HG03520 (cell line): ENCODE results near the gene SLC8A2.
A peak's percentile ranks its signal among the peaks of the same experiment; 100 is the strongest.

Experiments used
- ATAC-seq: cut with Tn5 transposase; IDR thresholded peaks from one replicate; pipeline ENCODE4 v1.9.1; 2021; ENCODE audit warnings: mild to moderate bottlenecking, moderate library complexity; ENCODE audit not compliant: unreplicated experiment

SLC8A2 gene

GRCh38 chr19:47471733-47472457, at the start of gene SLC8A2:
SLC8A2 (minus strand) TSS chr19:47471893; CDS start chr19:47466403, 5,490 bp downstream.
- ATAC-seq, result no peak

- ATAC-seq, result no peak
Observed at GRCh38 chr19:47520839-47521238, 49.1 kb upstream of the SLC8A2 start.

GRCh38 chr19:47520343-47520806, 48.7 kb upstream of the SLC8A2 start:
- ATAC-seq, result no peak

GRCh38 chr19:47518854-47519253, 47.2 kb upstream of the SLC8A2 start:
- ATAC-seq, result no peak

GRCh38 chr19:47518139-47518538, 46.4 kb upstream of the SLC8A2 start:
- ATAC-seq, result no peak

- ATAC-seq, result peak; percentile 76
Observed at GRCh38 chr19:47514869-47515588, 43.3 kb upstream of the SLC8A2 start, which contains the start of gene NAPA. NAPA (minus strand) TSS chr19:47515063; CDS start chr19:47514940, 123 bp downstream.

- ATAC-seq, result no peak
Observed at GRCh38 chr19:47514151-47514868, 42.6 kb upstream of the SLC8A2 start.

- no peak for ATAC-seq
Observed at GRCh38 chr19:47512948-47513319, 41.2 kb upstream of the SLC8A2 start.

GRCh38 chr19:47512183-47512947, 40.7 kb upstream of the SLC8A2 start:
- ATAC-seq, result no peak

- no peak for ATAC-seq
Observed at GRCh38 chr19:47511681-47512080, 40.0 kb upstream of the SLC8A2 start.

GRCh38 chr19:47511128-47511517, 39.4 kb upstream of the SLC8A2 start:
- no peak for ATAC-seq

GRCh38 chr19:47510516-47511127, 38.9 kb upstream of the SLC8A2 start:
- no peak for ATAC-seq

- ATAC-seq, result no peak
Observed at GRCh38 chr19:47509973-47510372, 38.3 kb upstream of the SLC8A2 start.

GRCh38 chr19:47509170-47509847, 37.6 kb upstream of the SLC8A2 start:
- ATAC-seq, result no peak

GRCh38 chr19:47508721-47509120, 37.0 kb upstream of the SLC8A2 start:
- ATAC-seq, result no peak

- no peak for ATAC-seq
Observed at GRCh38 chr19:47507924-47508553, 36.3 kb upstream of the SLC8A2 start.

GRCh38 chr19:47507012-47507411, 35.3 kb upstream of the SLC8A2 start:
- no peak for ATAC-seq

GRCh38 chr19:47506459-47506858, 34.8 kb upstream of the SLC8A2 start:
- ATAC-seq, result no peak

GRCh38 chr19:47505506-47505905, 33.8 kb upstream of the SLC8A2 start:
- ATAC-seq, result no peak

GRCh38 chr19:47503826-47504150, 32.1 kb upstream of the SLC8A2 start:
- no peak for ATAC-seq
